DMS114 treated with DMSO at 0.1 percent for 48 hours (cell line): Measurements from ENCODE around the gene CTSL.
"Not testable (repeated sequence)": the region's sequence is repeated elsewhere in the genome, so short reads cannot be mapped to it uniquely, and the experiment has no call there.

ENCODE experiments used
- DNase-seq: peaks from one replicate; lab custom pipeline; 2025; ENCODE audit not compliant: unreplicated experiment; lab: John Stamatoyannopoulos, UW

CTSL gene

GRCh38 chr9:87718852-87719612, 6.9 kb upstream of the CTSL start:
- DNase-seq: no peak

- DNase-seq: no peak
These were observed 5.7 kb upstream of the CTSL start for GRCh38 chr9:87720173-87720572.

DNA sequence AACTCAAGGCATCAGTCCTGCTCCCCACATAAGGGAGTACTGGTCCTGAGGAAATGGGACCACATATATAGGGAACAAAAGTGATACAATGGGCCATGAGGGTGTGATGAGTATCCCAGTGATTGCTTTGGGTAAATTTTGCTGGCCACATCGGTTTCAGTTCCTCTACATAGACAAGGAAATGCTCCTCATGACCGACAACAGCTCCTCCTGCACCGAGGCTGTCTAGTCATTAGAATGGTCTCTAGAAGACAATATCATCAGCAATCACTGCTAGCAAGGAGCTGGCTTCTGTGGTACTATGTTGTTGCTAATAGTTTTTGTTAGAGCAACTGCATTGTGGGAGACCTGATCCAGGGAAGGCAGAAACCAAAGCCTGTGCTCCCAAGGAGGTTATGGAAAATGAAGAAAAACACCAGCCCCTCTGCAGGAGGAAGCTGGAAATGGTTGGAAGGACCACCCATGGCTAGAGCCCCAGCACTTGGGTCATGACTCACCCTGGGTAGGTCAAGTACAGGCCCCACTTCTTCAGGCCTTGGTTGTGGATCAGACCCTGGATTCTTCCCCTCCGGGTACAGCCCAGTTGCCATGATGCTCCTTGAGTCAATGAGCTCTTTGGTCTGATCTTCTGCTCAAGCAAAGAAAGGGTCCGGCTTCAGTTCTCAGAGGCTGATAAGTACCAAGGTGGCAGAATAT, 3.4 kb upstream of the CTSL start:
- DNase-seq: no peak

GRCh38 chr9:87725356-87725899, 491 bp upstream of the CTSL start:
- peak; percentile 21 for DNase-seq

DNA sequence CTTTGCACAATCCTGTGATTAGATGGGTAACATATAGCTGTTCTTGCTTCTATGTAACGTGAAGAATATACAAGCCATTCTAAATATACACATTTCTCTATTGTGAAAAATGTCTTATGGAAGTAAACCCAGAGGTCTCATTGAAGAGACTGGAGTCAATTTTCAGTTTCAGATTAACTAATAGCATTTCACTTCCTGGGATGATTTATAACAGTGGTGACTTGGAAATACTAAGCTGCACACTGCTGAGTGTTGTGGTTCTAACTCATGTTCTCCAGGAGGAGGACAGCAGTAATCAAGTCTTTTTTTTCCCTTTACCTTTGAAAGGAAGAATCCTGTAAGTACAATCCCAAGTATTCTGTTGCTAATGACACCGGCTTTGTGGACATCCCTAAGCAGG, 3.3 kb downstream of the CTSL start:
- DNase-seq: no peak

- DNase-seq: no peak
These were observed 5.4 kb downstream of the CTSL start for GRCh38 chr9:87731321-87731720.

DNA sequence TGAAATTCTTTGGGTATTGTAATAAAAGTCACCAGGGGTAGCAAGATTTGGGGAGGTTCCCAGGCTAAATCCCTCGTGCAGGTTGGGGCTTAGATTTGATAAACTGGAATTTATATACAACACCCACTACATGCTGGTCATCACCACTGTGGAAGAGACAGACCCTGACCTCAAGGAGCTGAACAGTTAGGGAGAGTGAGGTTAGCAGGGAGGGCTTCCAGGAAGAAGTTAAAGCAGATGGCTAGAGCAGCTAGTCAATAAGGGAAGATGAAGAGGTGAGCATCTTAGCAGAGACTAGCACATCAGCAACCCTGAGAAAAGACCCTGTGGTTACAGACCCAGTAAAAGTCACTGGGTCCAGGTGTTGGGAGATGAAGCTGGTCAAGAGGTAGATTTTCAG, 6.4 kb downstream of the CTSL start:
- DNase-seq: no peak

GRCh38 chr9:87732756-87733155, 6.8 kb downstream of the CTSL start:
- no peak for DNase-seq

GRCh38 chr9:87733273-87734052, 7.5 kb downstream of the CTSL start:
- DNase-seq: no peak

GRCh38 chr9:87734106-87734505, 8.2 kb downstream of the CTSL start:
- DNase-seq: no peak

DNA sequence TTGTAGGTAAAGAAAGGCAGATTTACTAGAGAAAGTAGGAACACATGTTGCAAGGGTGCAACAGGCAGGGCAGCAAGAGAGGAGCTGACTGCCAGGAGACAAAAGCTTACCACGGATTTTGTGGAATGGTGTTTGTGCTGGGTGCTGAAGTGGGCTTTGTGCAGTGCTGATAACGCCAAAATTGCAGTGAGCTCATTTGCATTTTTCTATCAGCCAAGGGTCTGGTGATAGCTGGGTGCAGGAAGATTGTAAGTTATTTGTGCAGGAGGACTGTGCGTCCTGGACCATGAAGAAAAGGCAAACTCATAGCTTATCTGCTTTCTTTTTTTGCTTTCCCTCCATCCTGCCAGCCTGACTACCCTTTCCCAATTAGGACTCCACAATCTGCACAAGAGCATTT, 13.6 kb downstream of the CTSL start:
- no peak for DNase-seq

GRCh38 chr9:87740209-87740608, 14.3 kb downstream of the CTSL start:
- DNase-seq: no peak

GRCh38 chr9:87741326-87741725, 15.4 kb downstream of the CTSL start:
- DNase-seq: no peak

DNA sequence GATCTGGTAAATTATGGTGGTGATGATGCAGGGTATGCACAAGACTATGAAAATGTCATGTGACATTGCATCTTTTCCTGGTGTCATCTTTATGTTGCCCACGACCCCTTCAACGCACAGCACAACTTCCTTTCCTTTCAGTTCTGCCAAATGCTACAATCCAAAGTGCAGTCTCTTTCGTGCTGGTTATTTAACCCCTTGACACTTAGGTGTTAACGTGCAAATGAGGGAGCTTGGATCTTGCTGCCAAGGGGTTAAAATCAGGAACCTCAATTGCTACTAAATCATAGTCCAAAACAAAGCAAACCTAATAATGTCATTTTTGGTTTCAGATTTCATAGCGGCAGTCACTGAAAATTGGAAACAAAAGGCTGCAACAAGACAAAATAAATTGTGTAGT, 16.0 kb downstream of the CTSL start:
- DNase-seq: no peak

- DNase-seq: no peak
These were observed 17.0 kb downstream of the CTSL start for GRCh38 chr9:87742813-87743428.

GRCh38 chr9:87744247-87744646, 18.3 kb downstream of the CTSL start:
- not testable (repeated sequence) for DNase-seq

GRCh38 chr9:87746186-87746585, 20.3 kb downstream of the CTSL start:
- no peak for DNase-seq

DNA sequence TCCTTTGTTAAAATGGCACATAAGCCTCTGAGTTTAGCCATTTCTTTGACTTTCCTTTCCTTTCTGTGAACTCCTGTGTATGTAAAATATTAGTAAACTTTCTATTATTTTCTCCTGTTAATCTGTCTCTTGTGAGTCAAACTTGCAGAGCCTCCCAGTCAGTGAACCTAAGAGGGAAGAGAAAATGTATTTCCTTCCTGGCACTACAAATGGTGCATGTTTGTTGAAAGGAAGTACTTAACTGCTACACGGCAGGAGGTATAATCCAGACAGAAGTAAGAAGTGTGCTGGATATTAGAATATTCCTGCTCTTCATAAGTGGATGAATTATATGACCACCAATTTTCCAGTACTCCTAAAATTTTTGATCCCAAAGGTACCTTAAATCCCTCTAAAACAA, 23.0 kb downstream of the CTSL start:
- DNase-seq: no peak

- DNase-seq: no peak
These were observed 23.6 kb downstream of the CTSL start for GRCh38 chr9:87749335-87750035.

DNA sequence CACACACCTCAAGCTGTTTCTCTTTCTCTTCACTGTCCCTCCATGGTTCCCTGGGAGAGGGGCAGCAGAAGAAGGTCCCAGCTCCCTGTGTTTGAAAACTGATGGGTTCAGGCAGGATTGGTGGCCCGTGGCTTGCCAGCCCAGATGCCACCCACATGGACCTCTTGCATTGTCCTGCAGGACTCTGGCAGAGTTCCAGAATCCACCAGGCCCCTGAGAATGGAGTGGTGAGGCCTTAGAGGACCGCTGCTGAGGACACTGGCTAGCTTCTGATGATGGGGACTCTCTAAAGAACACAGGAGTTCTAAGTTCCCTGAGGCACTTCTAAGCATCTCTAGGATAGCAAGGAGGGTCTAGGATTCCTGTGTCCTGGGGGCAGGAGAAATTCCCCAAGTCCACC, 24.8 kb downstream of the CTSL start:
- no peak for DNase-seq

GRCh38 chr9:87751423-87751822, 25.5 kb downstream of the CTSL start:
- no peak for DNase-seq
